Measurements from ENCODE around the gene LSM12. TPM values are rescaled to one million over a fixed set of nuclear protein-coding genes. Genes with fewer than 3 reads are reported as not detected.

The LSM12 gene
- total and polyA plus RNA-seq, 12 donors = 25.2 to 60.7 (median 42.3) TPM

GRCh38 chr17:43987131-43988021 is 79.1 kb downstream of the LSM12 start:
- DNase-seq (no peak), ATAC-seq (peak in 7 of 8 donors; percentile 17 to 85 (median 58))
- no peak for TF ChIP-seq CTCF (IDR thresholded peaks at IDR 0.05)
- intact Hi-C loops (cut with DNase I) = no loop called here
- no peaks in the 10 kb centered on the region for H3K9me3 ChIP-seq
- H3K36me3 ChIP-seq = no peaks in the 10 kb centered on the region
- no peak overlapping the region for H3K4me3 ChIP-seq
- peaks cover 0 to 20% (median 10%) of the 10 kb centered on the region in 9 donors for H3K4me1 ChIP-seq
- H3K27ac ChIP-seq = peak overlapping the region in 3 of 10 donors; percentile 24 to 43 (median 34)
- 60 to 66% methylated on average over 12 of the region's 12 CpGs for WGBS, 2 donors
- peaks cover 0 to 56% (median 35%) of the 10 kb centered on the region in 7 donors for H3K27me3 ChIP-seq

GRCh38 chr17:43986225-43986981 is 80.1 kb downstream of the LSM12 start:
- H3K27me3 ChIP-seq = peaks cover 0 to 66% (median 41%) of the 10 kb centered on the region in 7 donors
- H3K4me1 ChIP-seq = peaks cover 0 to 20% (median 10%) of the 10 kb centered on the region in 9 donors
- no peak for DNase-seq
- no peaks in the 10 kb centered on the region for H3K9me3 ChIP-seq
- TF ChIP-seq CTCF (IDR thresholded peaks at IDR 0.05) = no peak
- H3K27ac ChIP-seq = peak overlapping the region in 1 of 10 donors; percentile 43
- WGBS, 2 donors = 68 to 69% methylated on average over 7 of the region's 7 CpGs
- no peaks in the 10 kb centered on the region for H3K36me3 ChIP-seq
- H3K4me3 ChIP-seq = no peak overlapping the region
- intact Hi-C loops (cut with DNase I) = no loop called here
- ATAC-seq = peak in 5 of 8 donors; percentile 25 to 79 (median 64)

GRCh38 chr17:43984521-43984920 is 82.0 kb downstream of the LSM12 start:
- WGBS, 2 donors = 78 to 83% methylated on average over 8 of the region's 8 CpGs
- intact Hi-C loops (cut with DNase I) = no loop called here
- DNase-seq = no peak
- no peak for TF ChIP-seq CTCF (IDR thresholded peaks at IDR 0.05)
- Histone ChIP-seq H3K36me3 (no peaks in the 10 kb centered on the region), H3K27ac (no peak overlapping the region), H3K4me3 (peak overlapping the region in 8 of 10 donors; percentile 33 to 60 (median 54)), H3K27me3 (peaks cover 0 to 76% (median 44%) of the 10 kb centered on the region in 7 donors), H3K4me1 (peaks cover 0 to 20% (median 10%) of the 10 kb centered on the region in 9 donors), H3K9me3 (no peaks in the 10 kb centered on the region)
- ATAC-seq = no peak

Other genes starting within 250 kb of the LSM12 start
- gene MPP3, start 233.5 kb downstream of the LSM12 start, total RNA-seq = 10 to 100 TPM; 16.6 to 84.2 (median 26.6) TPM
- gene MPP3, start 233.5 kb downstream of the LSM12 start, polyA plus RNA-seq = 10 to 100 TPM; 41.0 to 90.1 TPM
- gene CD300LG, start 219.5 kb downstream of the LSM12 start, total RNA-seq = 10 to 100 TPM in 7 of 10 donors, 1 to 10 TPM in 3; 3.8 to 70.9 (median 12.7) TPM
- gene CD300LG, start 219.5 kb downstream of the LSM12 start, polyA plus RNA-seq = 10 to 100 TPM; 30.0 to 34.3 TPM
- gene MPP2, start 159.1 kb downstream of the LSM12 start, total RNA-seq = 10 to 100 TPM in 8 of 10 donors, 1 to 10 TPM in 2; 9.1 to 20.7 (median 14.1) TPM
- gene MPP2, start 159.1 kb downstream of the LSM12 start, polyA plus RNA-seq = 1 to 10 TPM; 5.0 to 5.4 TPM
- not detected for gene PPY, start 124.2 kb downstream of the LSM12 start, total RNA-seq
- not detected for gene PPY, start 124.2 kb downstream of the LSM12 start, polyA plus RNA-seq
- gene PYY, start 112.7 kb downstream of the LSM12 start, total RNA-seq = not detected
- under 1 TPM in 1 of 2 donors, not detected in 1; 0.06 TPM for gene PYY, start 112.7 kb downstream of the LSM12 start, polyA plus RNA-seq
- under 1 TPM; 0.30 to 0.86 (median 0.53) TPM for gene NAGS, start 62.0 kb downstream of the LSM12 start, total RNA-seq
- under 1 TPM; 0.37 to 0.86 TPM for gene NAGS, start 62.0 kb downstream of the LSM12 start, polyA plus RNA-seq
- 10 to 100 TPM; 15.6 to 22.1 (median 17.9) TPM for gene TMEM101, start 51.7 kb downstream of the LSM12 start, total RNA-seq
- gene TMEM101, start 51.7 kb downstream of the LSM12 start, polyA plus RNA-seq = 10 to 100 TPM; 15.7 to 26.4 TPM
- gene G6PC3, start 4.1 kb upstream of the LSM12 start, total RNA-seq = 10 to 100 TPM; 28.9 to 47.3 (median 32.9) TPM
- gene G6PC3, start 4.1 kb upstream of the LSM12 start, polyA plus RNA-seq = 100 to 1,000 TPM in 1 of 2 donors, 10 to 100 TPM in 1; 78.0 to 114 TPM
- 10 to 100 TPM; 55.2 to 85.4 (median 68.3) TPM for gene HDAC5, start 57.0 kb upstream of the LSM12 start, total RNA-seq
- 10 to 100 TPM; 56.3 to 63.7 TPM for gene HDAC5, start 57.0 kb upstream of the LSM12 start, polyA plus RNA-seq
- 1 to 10 TPM in 4 of 10 donors, under 1 TPM in 6; 0.49 to 1.9 (median 0.74) TPM for gene HROB, start 75.3 kb upstream of the LSM12 start, total RNA-seq
- gene HROB, start 75.3 kb upstream of the LSM12 start, polyA plus RNA-seq = under 1 TPM; 0.28 to 0.37 TPM
- 10 to 100 TPM; 12.4 to 16.4 (median 13.6) TPM for gene ASB16, start 104.0 kb upstream of the LSM12 start, total RNA-seq
- 1 to 10 TPM in 1 of 2 donors, under 1 TPM in 1; 0.64 to 6.5 TPM for gene ASB16, start 104.0 kb upstream of the LSM12 start, polyA plus RNA-seq
- gene TMUB2, start 120.3 kb upstream of the LSM12 start, total RNA-seq = 10 to 100 TPM; 16.3 to 28.3 (median 19.6) TPM
- gene TMUB2, start 120.3 kb upstream of the LSM12 start, polyA plus RNA-seq = 10 to 100 TPM; 27.8 to 37.2 TPM
- 10 to 100 TPM; 23.7 to 40.6 (median 32.4) TPM for gene ATXN7L3, start 133.2 kb upstream of the LSM12 start, total RNA-seq
- gene ATXN7L3, start 133.2 kb upstream of the LSM12 start, polyA plus RNA-seq = 10 to 100 TPM; 29.0 to 29.8 TPM
- 10 to 100 TPM; 35.9 to 56.3 (median 42.5) TPM for gene UBTF, start 153.0 kb upstream of the LSM12 start, total RNA-seq
- 10 to 100 TPM; 30.8 to 34.4 TPM for gene UBTF, start 153.0 kb upstream of the LSM12 start, polyA plus RNA-seq
- 1 to 10 TPM in 2 of 10 donors, under 1 TPM in 8; 0.11 to 2.4 (median 0.53) TPM for gene SLC4A1, start 201.5 kb upstream of the LSM12 start, total RNA-seq
- under 1 TPM in 1 of 2 donors, not detected in 1; 0.06 TPM for gene SLC4A1, start 201.5 kb upstream of the LSM12 start, polyA plus RNA-seq
- gene RUNDC3A, start 241.9 kb upstream of the LSM12 start, total RNA-seq = 1 to 10 TPM in 4 of 10 donors, under 1 TPM in 5, not detected in 1; 0.15 to 1.9 (median 0.69) TPM
- under 1 TPM in 1 of 2 donors, not detected in 1; 0.38 TPM for gene RUNDC3A, start 241.9 kb upstream of the LSM12 start, polyA plus RNA-seq